AG08395 (cell line): ENCODE measurements around the gene UTF1.

Source experiments
- DNase-seq: peaks from one replicate; pipeline ENCODE4 v3.0.0; 2012; ENCODE audit warnings: mixed read lengths, low spot score

The UTF1 gene

GRCh38 chr10:133247681-133248333 is 17.8 kb downstream of the UTF1 start:
- no peak for DNase-seq

- no peak for DNase-seq
These were observed 18.3 kb downstream of the UTF1 start for GRCh38 chr10:133248334-133248715.

GRCh38 chr10:133249094-133249780 is 19.2 kb downstream of the UTF1 start:
- no peak for DNase-seq

GRCh38 chr10:133249975-133250754 is 20.1 kb downstream of the UTF1 start:
- DNase-seq: no peak

GRCh38 chr10:133251388-133252222 is 21.6 kb downstream of the UTF1 start:
- DNase-seq: no peak

GRCh38 chr10:133252223-133252552 is 22.2 kb downstream of the UTF1 start:
- no peak for DNase-seq

GRCh38 chr10:133253361-133253955 is 23.4 kb downstream of the UTF1 start:
- DNase-seq: no peak

GRCh38 chr10:133254421-133255120 is 24.6 kb downstream of the UTF1 start:
- no peak for DNase-seq

GRCh38 chr10:133255323-133255722 is 25.3 kb downstream of the UTF1 start:
- no peak for DNase-seq

GRCh38 chr10:133257489-133258065 is 27.6 kb downstream of the UTF1 start:
- DNase-seq: no peak

- no peak for DNase-seq
These were observed 28.2 kb downstream of the UTF1 start for GRCh38 chr10:133258066-133258817.

- DNase-seq: peak; percentile 97
These were observed 29.0 kb downstream of the UTF1 start for GRCh38 chr10:133258818-133259601.

GRCh38 chr10:133259602-133259989 is 29.6 kb downstream of the UTF1 start:
- DNase-seq: no peak

- peak; percentile 53 for DNase-seq
These were observed 31.1 kb downstream of the UTF1 start for GRCh38 chr10:133260895-133261725.

GRCh38 chr10:133261726-133262325 is 31.8 kb downstream of the UTF1 start:
- DNase-seq: peak; percentile 86

GRCh38 chr10:133262696-133263095 is 32.7 kb downstream of the UTF1 start:
- DNase-seq: no peak

GRCh38 chr10:133263674-133264073 is 33.7 kb downstream of the UTF1 start:
- DNase-seq: no peak

- DNase-seq: no peak
These were observed 34.4 kb downstream of the UTF1 start for GRCh38 chr10:133264461-133264860.
